Caco-2 (cell line): Measurements from ENCODE around the gene C6orf62. TPM values are rescaled to one million over a fixed set of nuclear protein-coding genes. Genes with fewer than 3 reads are reported as not detected.
"Not testable (repeated sequence)": the region's sequence is repeated elsewhere in the genome, so short reads cannot be mapped to it uniquely, and the experiment has no call there.

Experiments
- BruUV-seq: library from RNA; stranded (reverse); fragments of 400-500 nt; replicated peaks from 2 replicates; lab custom pipeline; 2021; lab: Mats Ljungman, UMichigan
- CTCF ChIA-PET: fragments of 300-600 bp; sonication (Branson Sonifier 250); formaldehyde crosslinking; loops from one replicate; lab custom pipeline; 2022; ENCODE audit warnings: antibody characterized with exemption; lab: Charles Lee
- POLR2A ChIA-PET: fragments of 300-600 bp; sonication (Branson Sonifier 250); formaldehyde crosslinking; loops from one replicate; lab custom pipeline; 2022; ENCODE audit warnings: antibody characterized with exemption; lab: Charles Lee
- DNase-seq, 2 experiments: peaks; one replicate each; pipeline versions ENCODE4 v3.0.0 to v3.0.0-alpha.2; 2020 to 2022
- H3K27me3 ChIP-seq: replicated peaks from 2 replicates; pipeline ENCODE4 v1.6.0; 2011; ENCODE audit warnings: low read length; ENCODE audit not compliant: control insufficient read depth, insufficient read depth
- H3K36me3 ChIP-seq: 2 replicates; pipeline ENCODE4 v1.5.1; 2011; ENCODE audit warnings: low read length; ENCODE audit not compliant: control insufficient read depth, insufficient read depth
- H3K4me1 ChIP-seq: fragments of 250-450 bp; sonication (Bioruptor Pico); 2 replicates; pipeline ENCODE4 v1.5.1; 2020; ENCODE audit warnings: mild to moderate bottlenecking
- H3K4me3 ChIP-seq: 2 replicates; pipeline ENCODE4 v1.5.1; 2011; ENCODE audit warnings: low read depth, mild to moderate bottlenecking, control low read depth, low read length
- H3K9me3 ChIP-seq: fragments of 250-450 bp; sonication (Bioruptor Pico); 2 replicates; pipeline ENCODE4 v1.5.1; 2020; ENCODE audit warnings: mild to moderate bottlenecking, moderate library complexity
- H3K27ac Mint-ChIP-seq: one replicate; pipeline ENCODE4 v1.8.0; 2022; ENCODE audit warnings: mixed read lengths; ENCODE audit not compliant: unreplicated experiment
- H3K27me3 Mint-ChIP-seq: one replicate; pipeline ENCODE4 v1.8.0; 2022; ENCODE audit warnings: mixed read lengths; ENCODE audit not compliant: insufficient read depth, unreplicated experiment
- H3K36me3 Mint-ChIP-seq: one replicate; pipeline ENCODE4 v1.8.0; 2022; ENCODE audit warnings: mild to moderate bottlenecking, mixed read lengths; ENCODE audit not compliant: insufficient read depth, unreplicated experiment
- H3K4me1 Mint-ChIP-seq: one replicate; pipeline ENCODE4 v1.8.0; 2022; ENCODE audit warnings: low read depth, mixed read lengths; ENCODE audit not compliant: unreplicated experiment
- H3K4me3 Mint-ChIP-seq: one replicate; pipeline ENCODE4 v1.8.0; 2022; ENCODE audit warnings: mild to moderate bottlenecking, moderate library complexity, mixed read lengths; ENCODE audit not compliant: unreplicated experiment
- H3K9me3 Mint-ChIP-seq: one replicate; pipeline ENCODE4 v1.8.0; 2022; ENCODE audit warnings: mixed read lengths; ENCODE audit not compliant: unreplicated experiment
- CTCF ChIP-seq, 2 experiments: fragments of 200-600 bp in 1 of 2; IDR thresholded peaks; 1 replicate in 1 of 2; 2 replicates in 1 of 2; pipeline versions ENCODE4 v1.5.1 to v1.8.0; 2011 to 2022; ENCODE audit warnings: antibody characterized with exemption in 1 of 2, control low read depth in 1 of 2, inconsistent platforms in 1 of 2, low read depth in 1 of 2, low read length in 1 of 2, mild to moderate bottlenecking in 1 of 2, moderate library complexity in 1 of 2; ENCODE audit not compliant: insufficient read depth in 1 of 2, severe bottlenecking in 1 of 2, unreplicated experiment in 1 of 2
- intact Hi-C: fragments of 100-400 bp; cut with micrococcal nuclease; formaldehyde crosslinking; loops from one replicate; pipeline ENCODE4 v1.10.0; 2022; ENCODE audit not compliant: unreplicated experiment
- total RNA-seq: library from RNA; stranded (reverse); gene quantifications from 2 replicates; pipeline ENCODE4 v1.2.3, GENCODE V29; 2022

The C6orf62 gene
- total RNA-seq, 1 experiment from 2014 or later = 74.2 TPM

DNA sequence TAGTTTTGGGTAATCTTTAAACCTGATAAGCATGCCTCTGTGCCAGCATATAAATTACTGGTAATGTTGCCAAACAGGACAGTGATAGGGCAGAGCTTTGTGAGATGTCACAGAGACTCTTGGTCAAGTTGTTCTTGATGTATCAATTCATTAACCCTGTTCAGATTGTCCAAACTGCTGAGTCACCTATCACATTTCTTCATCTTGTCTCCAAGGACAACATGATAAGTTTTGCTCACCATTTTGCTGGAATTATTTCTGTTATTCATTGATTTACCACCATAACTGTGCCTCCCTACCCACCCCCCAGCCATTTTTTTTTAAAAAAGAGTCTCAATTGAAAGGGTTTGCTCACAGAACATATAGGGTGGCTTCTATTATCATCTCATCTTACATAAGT is 36.3 kb upstream of the C6orf62 start:
- BruUV-seq = no TSS peak

GRCh38 chr6:24754378-24754777 is 35.4 kb upstream of the C6orf62 start:
- H3K9me3 ChIP-seq, H3K27me3 Mint-ChIP-seq, H3K36me3 ChIP-seq, H3K4me1 Mint-ChIP-seq, H3K27me3 ChIP-seq, BruUV-seq, CTCF ChIA-PET, POLR2A ChIA-PET, DNase-seq, H3K4me3 Mint-ChIP-seq, intact Hi-C loops, H3K4me3 ChIP-seq, H3K9me3 Mint-ChIP-seq, H3K27ac Mint-ChIP-seq, H3K36me3 Mint-ChIP-seq: not testable (repeated sequence)
- H3K4me1 ChIP-seq = peaks cover 13% of the 10 kb centered on the region; the same call in 1 of the 2 replicates

More for the DNA sequence above, 36.3 kb upstream of the C6orf62 start:
- no peak overlapping the region for H3K4me3 Mint-ChIP-seq
- H3K36me3 ChIP-seq = no peaks in the 10 kb centered on the region
- H3K9me3 Mint-ChIP-seq = peaks cover 9% of the 10 kb centered on the region
- 0 out of 2 replicates have a peak, but pooled peaks cover 6% of the 10 kb centered on the region for H3K9me3 ChIP-seq
- H3K27ac Mint-ChIP-seq = no peak overlapping the region
- H3K27me3 ChIP-seq = no peaks in the 10 kb centered on the region
- no peaks in the 10 kb centered on the region for H3K4me1 Mint-ChIP-seq
- POLR2A ChIA-PET = no interaction called here
- intact Hi-C loops = no loop called here
- H3K27me3 Mint-ChIP-seq = no peaks in the 10 kb centered on the region
- DNase-seq = no peak
- H3K4me1 ChIP-seq = peaks cover 13% of the 10 kb centered on the region; the same call in 1 of the 2 replicates
- CTCF ChIA-PET = no interaction called here
- no peaks in the 10 kb centered on the region for H3K36me3 Mint-ChIP-seq
- no peak for TF ChIP-seq CTCF (IDR thresholded peaks at IDR 0.05; ENCODE audit: insufficient read depth in 1 of 2, low read depth in 1 of 2, low read length in 1 of 2, severe bottlenecking in 1 of 2, unreplicated experiment in 1 of 2)
- no peak overlapping the region for H3K4me3 ChIP-seq

GRCh38 chr6:24753545-24753944 is 34.6 kb upstream of the C6orf62 start:
- intact Hi-C loops = no loop called here
- Mint-ChIP-seq H3K27ac (no peak overlapping the region), H3K27me3 (no peaks in the 10 kb centered on the region), H3K4me3 (no peak overlapping the region), H3K4me1 (no peaks in the 10 kb centered on the region), H3K9me3 (peaks cover 9% of the 10 kb centered on the region), H3K36me3 (no peaks in the 10 kb centered on the region)
- H3K9me3 ChIP-seq = 0 out of 2 replicates have a peak, but pooled peaks cover 6% of the 10 kb centered on the region
- POLR2A ChIA-PET = interaction anchor here (1.0 kb wide), 1 partner anchor 32 kb away, joined by 4 read pairs; no protein-coding TSS in a partner anchor
- no peaks in the 10 kb centered on the region for H3K27me3 ChIP-seq
- no peak for TF ChIP-seq CTCF (IDR thresholded peaks at IDR 0.05; ENCODE audit: insufficient read depth in 1 of 2, low read depth in 1 of 2, low read length in 1 of 2, severe bottlenecking in 1 of 2, unreplicated experiment in 1 of 2)
- H3K4me3 ChIP-seq = no peak overlapping the region
- BruUV-seq = no TSS peak
- CTCF ChIA-PET = no interaction called here
- DNase-seq = no peak
- peaks cover 13% of the 10 kb centered on the region; the same call in 1 of the 2 replicates for H3K4me1 ChIP-seq
- no peaks in the 10 kb centered on the region for H3K36me3 ChIP-seq
